GM12865 (cell line): Measurements from ENCODE around the gene DONSON.

Source experiments
- DNase-seq: peaks from one replicate; pipeline ENCODE4 v3.0.0; 2010; ENCODE audit warnings: low read depth
- H3K4me3 ChIP-seq: 2 replicates; pipeline ENCODE4 v1.5.1; 2011; ENCODE audit warnings: mild to moderate bottlenecking, low read depth, low read length, control low read depth
- CTCF ChIP-seq: IDR thresholded peaks from 2 replicates; pipeline ENCODE4 v1.5.1; 2011; ENCODE audit warnings: low read length, control low read depth, low read depth, inconsistent platforms; ENCODE audit not compliant: insufficient read depth; ENCODE audit errors: missing control alignments

Gene DONSON

GRCh38 chr21:33549848-33550771, 38.4 kb downstream of the DONSON start:
- no peak for TF ChIP-seq CTCF
- DNase-seq = no peak
- no peak overlapping the region for H3K4me3 ChIP-seq

- DNase-seq = no peak
- TF ChIP-seq CTCF = no peak
- no peak overlapping the region for H3K4me3 ChIP-seq
These were observed 42.4 kb downstream of the DONSON start for GRCh38 chr21:33546086-33546485.

GRCh38 chr21:33544451-33545195, 43.9 kb downstream of the DONSON start:
- H3K4me3 ChIP-seq = peak overlapping the region; percentile 86
- no peak for DNase-seq
- TF ChIP-seq CTCF = no peak

- no peak for TF ChIP-seq CTCF
- DNase-seq = peak; percentile 79
- peak overlapping the region; percentile 86 for H3K4me3 ChIP-seq
These were observed 44.9 kb downstream of the DONSON start for GRCh38 chr21:33543505-33544129.

GRCh38 chr21:33542640-33543504, 45.6 kb downstream of the DONSON start, which contains the start of gene SON:
TSS of gene SON (plus strand) at chr21:33543038. CDS start at chr21:33543093, 55 bp downstream.
- no peak for TF ChIP-seq CTCF
- peak within 1 kb of the TSS; percentile 86 for H3K4me3 ChIP-seq
- DNase-seq = peak; percentile 99
